Measurements from ENCODE around the gene WDR18.

Gene WDR18

DNA sequence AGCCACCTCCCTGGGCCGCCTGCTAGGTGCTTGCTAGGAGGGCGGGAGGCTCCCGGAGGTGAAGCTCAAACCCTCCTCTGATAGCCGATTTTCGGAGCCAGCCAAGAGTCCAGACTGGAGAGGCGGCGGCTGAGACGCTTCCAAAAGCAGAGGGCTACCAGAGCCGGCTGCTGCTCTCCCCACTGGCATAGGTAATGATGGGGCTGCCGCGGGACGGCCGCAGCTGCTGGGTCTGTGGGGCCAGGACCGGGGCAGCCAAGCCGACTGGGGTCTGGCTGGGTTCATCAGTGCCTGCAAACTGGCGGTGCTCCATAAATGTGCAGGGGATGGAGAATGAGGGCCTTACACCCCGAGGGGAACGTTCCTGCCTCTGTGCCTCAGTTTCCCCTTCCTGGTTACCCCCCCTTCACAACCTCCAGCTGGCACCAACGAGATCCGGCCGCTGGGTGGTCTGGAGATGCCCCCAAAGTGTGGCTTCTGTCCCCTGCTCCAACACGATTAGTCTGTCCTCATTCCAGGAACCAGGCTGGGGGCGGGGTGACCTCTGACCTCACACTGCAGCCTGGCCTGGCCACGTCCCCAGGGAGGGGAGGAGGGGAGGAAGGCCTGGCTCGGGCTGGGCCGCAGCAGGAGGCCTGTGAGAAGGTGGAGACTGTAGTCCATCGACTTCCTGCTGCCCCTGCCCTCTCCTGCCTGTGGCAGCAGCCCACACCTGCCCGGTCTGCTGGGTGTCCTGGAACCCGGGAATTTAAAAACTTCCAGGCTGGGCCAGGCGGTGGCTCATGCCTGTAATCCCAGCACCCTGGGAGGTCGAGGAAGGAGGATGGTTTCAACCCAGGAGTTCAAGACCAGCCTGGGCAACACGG, 3.8 kb upstream of the WDR18 start:
- TF ChIP-seq, protein P1, sequence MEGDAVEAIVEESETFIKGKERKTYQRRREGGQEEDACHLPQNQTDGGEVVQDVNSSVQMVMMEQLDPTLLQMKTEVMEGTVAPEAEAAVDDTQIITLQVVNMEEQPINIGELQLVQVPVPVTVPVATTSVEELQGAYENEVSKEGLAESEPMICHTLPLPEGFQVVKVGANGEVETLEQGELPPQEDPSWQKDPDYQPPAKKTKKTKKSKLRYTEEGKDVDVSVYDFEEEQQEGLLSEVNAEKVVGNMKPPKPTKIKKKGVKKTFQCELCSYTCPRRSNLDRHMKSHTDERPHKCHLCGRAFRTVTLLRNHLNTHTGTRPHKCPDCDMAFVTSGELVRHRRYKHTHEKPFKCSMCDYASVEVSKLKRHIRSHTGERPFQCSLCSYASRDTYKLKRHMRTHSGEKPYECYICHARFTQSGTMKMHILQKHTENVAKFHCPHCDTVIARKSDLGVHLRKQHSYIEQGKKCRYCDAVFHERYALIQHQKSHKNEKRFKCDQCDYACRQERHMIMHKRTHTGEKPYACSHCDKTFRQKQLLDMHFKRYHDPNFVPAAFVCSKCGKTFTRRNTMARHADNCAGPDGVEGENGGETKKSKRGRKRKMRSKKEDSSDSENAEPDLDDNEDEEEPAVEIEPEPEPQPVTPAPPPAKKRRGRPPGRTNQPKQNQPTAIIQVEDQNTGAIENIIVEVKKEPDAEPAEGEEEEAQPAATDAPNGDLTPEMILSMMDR (conservative IDR thresholded peaks at IDR 0.05; ENCODE audit: low read length) = no peak
- no peak for DNase-seq (ENCODE audit: low read depth)
- no peak overlapping the region for H3K4me3 ChIP-seq (ENCODE audit: low read length)

DNA sequence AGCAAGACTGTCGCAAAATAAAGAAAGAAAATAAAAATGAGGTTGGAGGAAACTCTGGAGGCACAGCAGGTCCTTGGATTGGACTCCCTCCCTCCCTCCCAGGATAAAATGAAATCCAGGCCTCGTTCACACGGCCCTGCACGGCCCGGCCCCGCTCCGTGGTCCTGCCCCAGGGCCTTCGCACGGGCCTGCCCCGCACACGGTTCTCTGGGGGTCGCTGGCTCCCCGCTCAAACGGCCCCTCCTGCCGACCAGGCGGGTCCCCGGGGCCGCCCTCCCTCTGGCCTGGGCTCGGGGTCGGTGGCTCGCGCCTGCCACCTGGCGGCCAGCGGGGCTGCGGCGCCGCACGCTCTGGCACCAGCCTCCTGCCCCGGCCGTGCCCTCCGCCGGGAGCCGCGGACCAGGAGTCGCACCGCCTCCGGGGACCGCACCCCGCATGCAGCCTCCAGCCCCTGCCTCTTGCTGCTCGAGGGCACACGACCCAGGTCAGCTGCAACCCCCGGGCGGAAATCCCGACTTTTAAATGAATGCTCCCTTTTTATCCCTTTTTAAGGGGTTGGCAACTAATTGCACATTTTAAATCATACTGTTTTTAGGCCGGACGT, 1.5 kb upstream of the WDR18 start:
- TF ChIP-seq, protein P1 (conservative IDR thresholded peaks at IDR 0.05; ENCODE audit: low read length) = peak; percentile 41
- DNase-seq (ENCODE audit: low read depth) = peak; percentile 39

DNA sequence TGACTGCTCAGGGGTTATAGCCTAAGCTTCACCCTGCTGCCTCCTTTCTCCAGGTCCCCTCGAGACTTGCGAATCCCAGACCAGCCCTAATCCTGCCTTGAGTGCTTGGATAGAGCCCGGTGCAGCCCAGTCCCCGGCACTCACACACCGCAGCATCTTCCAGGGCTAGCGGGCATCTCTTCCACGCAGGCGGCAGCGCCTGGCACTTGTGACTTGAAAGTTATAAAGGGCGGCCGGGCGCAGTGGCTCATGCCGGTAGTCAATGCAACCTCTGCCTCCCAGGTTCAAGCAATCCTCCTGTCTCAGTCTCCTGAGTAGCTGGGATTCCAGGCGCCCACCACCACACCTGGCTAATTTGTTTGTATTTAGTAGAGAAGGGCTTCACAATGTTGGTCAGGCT, 1.9 kb downstream of the WDR18 start:
- no peak overlapping the region for H3K4me3 ChIP-seq (ENCODE audit: low read length)
- TF ChIP-seq, protein P1 (conservative IDR thresholded peaks at IDR 0.05; ENCODE audit: low read length) = no peak
- no peak for DNase-seq (ENCODE audit: low read depth)

More for the DNA sequence above, 1.5 kb upstream of the WDR18 start:
- H3K4me3 ChIP-seq (ENCODE audit: low read length) = peak overlapping the region; percentile 42

DNA sequence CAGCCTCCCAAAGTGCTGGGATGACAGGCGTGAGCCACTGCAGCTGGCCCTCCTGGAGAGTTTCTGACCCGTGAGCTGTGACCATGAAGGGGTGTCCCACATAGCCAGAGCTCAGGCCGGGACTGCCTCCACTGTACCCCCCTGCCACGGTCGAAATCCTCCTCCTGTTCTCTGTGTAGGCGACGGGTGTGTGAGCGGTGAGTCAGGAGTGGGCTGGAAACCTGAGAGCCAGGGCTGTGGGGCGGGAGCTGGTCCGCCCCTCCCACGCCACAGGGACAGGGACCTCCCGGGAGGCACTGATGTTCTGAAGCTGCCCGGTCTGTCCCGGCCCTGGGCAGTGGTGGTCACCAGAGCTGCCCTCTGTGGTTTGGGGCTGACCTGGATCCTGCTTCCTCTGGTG, 3.9 kb downstream of the WDR18 start:
- no peak overlapping the region for H3K4me3 ChIP-seq (ENCODE audit: low read length)
- DNase-seq (ENCODE audit: low read depth) = no peak
- TF ChIP-seq, protein P1 (conservative IDR thresholded peaks at IDR 0.05; ENCODE audit: low read length) = no peak

DNA sequence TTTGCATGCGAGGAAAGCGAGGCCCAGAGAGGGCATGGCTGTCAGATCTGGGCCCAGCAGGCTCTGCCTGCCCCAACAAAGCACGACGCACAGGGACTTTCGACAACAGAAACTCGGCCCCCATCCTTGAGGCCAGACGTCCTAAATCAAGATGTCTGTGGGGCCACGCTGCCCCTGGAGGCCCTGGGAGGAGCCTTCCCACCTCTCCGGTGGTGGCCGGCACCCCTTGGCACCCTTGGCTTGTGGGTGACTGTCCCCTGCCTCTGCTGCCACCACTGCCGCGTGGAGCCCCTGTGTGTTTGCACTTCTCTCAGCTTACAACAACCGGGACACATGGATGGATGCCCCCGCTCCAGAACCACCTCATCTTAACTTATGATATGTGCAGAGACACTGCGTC, 4.4 kb downstream of the WDR18 start:
- no peak overlapping the region for H3K4me3 ChIP-seq (ENCODE audit: low read length)
- DNase-seq (ENCODE audit: low read depth) = no peak
- TF ChIP-seq, protein P1 (conservative IDR thresholded peaks at IDR 0.05; ENCODE audit: low read length) = no peak

DNA sequence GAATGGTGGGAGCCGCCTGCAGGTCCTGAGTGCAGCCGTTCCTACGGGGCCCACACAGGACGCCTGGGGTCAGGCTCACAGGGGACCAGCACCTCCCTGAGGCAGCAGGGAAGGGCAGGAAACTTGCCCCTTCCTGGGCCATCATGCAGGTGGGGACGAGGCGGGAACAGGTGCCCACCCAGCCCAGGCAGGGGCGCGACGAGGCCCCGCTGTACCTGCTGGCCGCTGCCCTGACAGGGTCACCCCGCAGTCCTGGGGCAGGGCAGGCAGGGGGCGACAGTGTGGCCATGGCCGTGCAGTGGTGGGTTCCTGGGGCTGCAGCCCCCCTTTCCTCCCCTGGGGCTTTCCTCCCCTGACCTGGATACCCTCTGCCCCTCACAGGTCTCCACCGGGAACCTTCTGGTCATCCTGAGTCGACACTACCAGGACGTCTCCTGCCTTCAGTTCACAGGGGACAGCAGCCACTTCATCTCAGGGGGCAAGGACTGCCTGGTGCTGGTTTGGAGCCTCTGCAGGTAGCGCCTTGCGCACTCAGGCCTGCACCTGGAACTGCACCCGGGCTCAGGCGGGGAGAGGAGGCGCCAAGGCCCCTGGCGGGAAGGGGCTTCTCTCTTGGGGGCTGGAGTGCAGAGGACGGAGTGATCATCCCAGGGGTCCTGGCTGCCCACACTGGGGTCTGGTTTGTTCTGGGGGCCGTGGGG, 5.4 kb downstream of the WDR18 start:
- H3K4me3 ChIP-seq (ENCODE audit: low read length) = no peak overlapping the region
- TF ChIP-seq, protein P1 (conservative IDR thresholded peaks at IDR 0.05; ENCODE audit: low read length) = peak; percentile 11; the same call in 1 of the 2 replicates
- no peak for DNase-seq (ENCODE audit: low read depth)
